ENCODE measurements around the gene ASIC2.

DNA sequence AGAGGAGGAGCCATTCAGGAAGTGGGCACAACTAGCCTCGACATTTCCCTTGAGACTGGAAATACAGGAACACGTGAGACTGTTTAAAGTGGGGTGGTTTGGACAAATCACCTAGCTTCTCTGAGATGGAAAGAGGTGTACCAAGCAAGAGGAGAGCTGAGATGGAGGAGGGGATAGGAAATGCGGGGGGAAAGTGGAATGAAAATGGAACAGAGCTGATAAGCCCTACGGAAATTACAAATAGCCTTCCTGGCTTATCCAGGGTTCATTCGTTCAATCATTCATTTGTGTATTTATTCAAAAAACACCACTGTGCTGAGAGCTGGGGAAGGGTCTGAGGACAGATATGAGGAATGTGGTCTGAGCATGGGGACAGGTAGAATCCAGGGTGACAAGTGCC, 64.1 kb downstream of the ASIC2 start:
- TF ChIP-seq ZFP30 (CRISPR knock-in tag; IDR thresholded peaks at IDR 0.05), result no peak
- TF ChIP-seq CSDC2 (CRISPR knock-in tag; IDR thresholded peaks at IDR 0.05), result no peak
- no peak for TF ChIP-seq ARNTL (CRISPR knock-in tag; IDR thresholded peaks at IDR 0.05; ENCODE audit: borderline replicate concordance, low read depth)
- no peak for TF ChIP-seq CREB5 (CRISPR knock-in tag; IDR thresholded peaks at IDR 0.05; ENCODE audit: low read depth)
- no peak for TF ChIP-seq ZFP3 (CRISPR knock-in tag; IDR thresholded peaks at IDR 0.05)
- TF ChIP-seq, protein P1, sequence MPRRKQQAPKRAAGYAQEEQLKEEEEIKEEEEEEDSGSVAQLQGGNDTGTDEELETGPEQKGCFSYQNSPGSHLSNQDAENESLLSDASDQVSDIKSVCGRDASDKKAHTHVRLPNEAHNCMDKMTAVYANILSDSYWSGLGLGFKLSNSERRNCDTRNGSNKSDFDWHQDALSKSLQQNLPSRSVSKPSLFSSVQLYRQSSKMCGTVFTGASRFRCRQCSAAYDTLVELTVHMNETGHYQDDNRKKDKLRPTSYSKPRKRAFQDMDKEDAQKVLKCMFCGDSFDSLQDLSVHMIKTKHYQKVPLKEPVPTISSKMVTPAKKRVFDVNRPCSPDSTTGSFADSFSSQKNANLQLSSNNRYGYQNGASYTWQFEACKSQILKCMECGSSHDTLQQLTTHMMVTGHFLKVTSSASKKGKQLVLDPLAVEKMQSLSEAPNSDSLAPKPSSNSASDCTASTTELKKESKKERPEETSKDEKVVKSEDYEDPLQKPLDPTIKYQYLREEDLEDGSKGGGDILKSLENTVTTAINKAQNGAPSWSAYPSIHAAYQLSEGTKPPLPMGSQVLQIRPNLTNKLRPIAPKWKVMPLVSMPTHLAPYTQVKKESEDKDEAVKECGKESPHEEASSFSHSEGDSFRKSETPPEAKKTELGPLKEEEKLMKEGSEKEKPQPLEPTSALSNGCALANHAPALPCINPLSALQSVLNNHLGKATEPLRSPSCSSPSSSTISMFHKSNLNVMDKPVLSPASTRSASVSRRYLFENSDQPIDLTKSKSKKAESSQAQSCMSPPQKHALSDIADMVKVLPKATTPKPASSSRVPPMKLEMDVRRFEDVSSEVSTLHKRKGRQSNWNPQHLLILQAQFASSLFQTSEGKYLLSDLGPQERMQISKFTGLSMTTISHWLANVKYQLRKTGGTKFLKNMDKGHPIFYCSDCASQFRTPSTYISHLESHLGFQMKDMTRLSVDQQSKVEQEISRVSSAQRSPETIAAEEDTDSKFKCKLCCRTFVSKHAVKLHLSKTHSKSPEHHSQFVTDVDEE (CRISPR knock-in tag; IDR thresholded peaks at IDR 0.05), result no peak
- TF ChIP-seq BACH2 (CRISPR knock-in tag; IDR thresholded peaks at IDR 0.05; ENCODE audit: borderline replicate concordance), result no peak
- TF ChIP-seq SNAI2 (CRISPR knock-in tag; IDR thresholded peaks at IDR 0.05), result no peak
- no peak for TF ChIP-seq GLIS3 (CRISPR knock-in tag; IDR thresholded peaks at IDR 0.05)

Measured in SK-N-SH treated with all-trans-retinoic acid at 6 μM for 48 hours (cell line).